Heart left ventricle (tissue), 13 donors: ENCODE data around the gene BRSK2.

ENCODE experiments used
- CTCF ChIP-seq, 12 donors: fragments of 200-600 bp; sonication (generic) in 4 of 12; IDR thresholded peaks; one replicate each; pipeline versions ENCODE4 v1.5.0 to v1.8.0; 2018 to 2022; ENCODE audit warnings: antibody characterized with exemption in 12 of 12, mild to moderate bottlenecking in 5 of 12
- POLR2A ChIP-seq, 2 donors: fragments of 450-650 bp; IDR thresholded peaks; one replicate each; pipeline ENCODE4 v1.6.1; 2017; ENCODE audit warnings: antibody characterized with exemption in 2 of 2, mild to moderate bottlenecking in 2 of 2, moderate library complexity in 2 of 2
- donor health status: ischemic (EF 13 %, LVEDD 7.1; RV severe dilation, severe dysfunction).
- donor health status: DM: no; HTN: yes; CAD: no.
- donor health status: DM: no; HTN: no; CAD: no.
- donor health status: ischemic (EF 25% LVEDD 6.9; RV normal size, moderate dysfunction).
- donor health status: ischemic (EF 25% LVEDD 5.7; RV mildly dilated, moderate dysfunction).
- donor health status: ischemic (EF 35%, LVEDD 5.7; RV mildly dilated, moderate dysfunction).
- donor health status: nonischemic (EF 11% LVEDD 7.7; RV severe dilation, severe dysfunction).
- donor health status: DM: yes; HTN: yes; CAD: no.
- donor health status: PGD.
- donor health status: ischemic (EF 29% LVEDD 5.4; RV normal size, mild dysfunction).
- donor health status: nonischemic (EF 23%, LVEDD 6.1; RV moderate dilation, normal function).

- TF ChIP-seq CTCF (IDR thresholded peaks at IDR 0.05) (no peak), POLR2A (IDR thresholded peaks at IDR 0.05) (no peak)
These were observed 117.2 kb downstream of the BRSK2 start for GRCh38 chr11:1506981-1507380.
